Heart left ventricle (tissue), 13 donors: ENCODE measurements around the gene ASPSCR1.

Experiments used
- CTCF ChIP-seq, 12 donors: fragments of 200-600 bp; sonication (generic) in 4 of 12; IDR thresholded peaks; one replicate each; pipeline versions ENCODE4 v1.5.0 to v1.8.0; 2018 to 2022; ENCODE audit warnings: antibody characterized with exemption in 12 of 12, mild to moderate bottlenecking in 5 of 12
- POLR2A ChIP-seq, 2 donors: fragments of 450-650 bp; IDR thresholded peaks; one replicate each; pipeline ENCODE4 v1.6.1; 2017; ENCODE audit warnings: antibody characterized with exemption in 2 of 2, mild to moderate bottlenecking in 2 of 2, moderate library complexity in 2 of 2
- donor health status: ischemic (EF 13 %, LVEDD 7.1; RV severe dilation, severe dysfunction).
- donor health status: DM: no; HTN: yes; CAD: no.
- donor health status: DM: no; HTN: no; CAD: no.
- donor health status: ischemic (EF 25% LVEDD 6.9; RV normal size, moderate dysfunction).
- donor health status: ischemic (EF 25% LVEDD 5.7; RV mildly dilated, moderate dysfunction).
- donor health status: ischemic (EF 35%, LVEDD 5.7; RV mildly dilated, moderate dysfunction).
- donor health status: nonischemic (EF 11% LVEDD 7.7; RV severe dilation, severe dysfunction).
- donor health status: DM: yes; HTN: yes; CAD: no.
- donor health status: PGD.
- donor health status: ischemic (EF 29% LVEDD 5.4; RV normal size, mild dysfunction).
- donor health status: nonischemic (EF 23%, LVEDD 6.1; RV moderate dilation, normal function).

- TF ChIP-seq POLR2A (IDR thresholded peaks at IDR 0.05): no peak
- TF ChIP-seq CTCF (IDR thresholded peaks at IDR 0.05): no peak
Observed at GRCh38 chr17:82064433-82065192, 87.2 kb downstream of the ASPSCR1 start.
